Parietal lobe (tissue), 1 donor: Measurements from ENCODE around the gene RASL10B. TPM values are rescaled to one million over a fixed set of nuclear protein-coding genes. Genes with fewer than 3 reads are reported as not detected.

Experiments used
- total RNA-seq: library from RNA; depleted of rRNA; stranded (reverse); fragments of >200 nt; gene quantifications from one replicate; pipeline ENCODE4 v1.2.3, GENCODE V29; 2014

The RASL10B gene, protein sequence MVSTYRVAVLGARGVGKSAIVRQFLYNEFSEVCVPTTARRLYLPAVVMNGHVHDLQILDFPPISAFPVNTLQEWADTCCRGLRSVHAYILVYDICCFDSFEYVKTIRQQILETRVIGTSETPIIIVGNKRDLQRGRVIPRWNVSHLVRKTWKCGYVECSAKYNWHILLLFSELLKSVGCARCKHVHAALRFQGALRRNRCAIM
- 6.6 TPM for total RNA-seq

DNA sequence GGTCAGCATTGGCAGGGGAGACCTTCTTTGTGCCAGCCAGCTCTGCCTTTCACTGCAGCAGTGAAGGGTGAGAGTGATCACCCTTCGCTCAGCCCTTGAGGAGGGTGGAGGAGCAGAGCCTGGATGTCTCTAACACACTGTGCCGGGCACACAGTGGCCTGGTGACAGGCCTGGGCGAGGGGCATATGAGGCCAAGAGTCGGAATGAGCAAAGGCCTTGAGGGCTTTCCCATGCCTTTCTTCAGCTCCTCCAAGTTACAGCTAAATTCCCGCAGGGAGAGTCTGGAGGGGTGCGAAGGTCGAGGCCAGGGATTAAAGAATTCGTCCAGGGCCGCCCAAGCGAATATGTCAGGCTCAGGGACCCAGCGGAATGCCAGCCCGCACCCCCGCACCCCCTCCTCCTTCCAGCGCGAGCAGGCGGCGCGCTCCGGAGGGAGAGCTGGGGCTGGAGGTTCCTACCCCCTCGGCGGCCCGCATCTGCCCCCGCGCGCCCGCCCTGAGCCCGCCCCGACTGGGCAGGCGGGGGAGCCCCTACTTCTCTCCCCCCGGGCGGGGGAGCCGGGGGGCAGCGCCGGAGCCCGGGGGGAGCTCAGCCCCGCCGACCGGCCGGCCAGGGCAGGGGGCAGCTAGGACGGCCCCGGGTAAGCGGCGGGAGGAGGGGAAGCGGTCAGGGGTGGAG, at the start of gene RASL10B:
Gene RASL10B (plus strand): TSS at position 401 of the 678 bp plus-strand sequence. CDS start 3,546 bp downstream, outside the sequence.

DNA sequence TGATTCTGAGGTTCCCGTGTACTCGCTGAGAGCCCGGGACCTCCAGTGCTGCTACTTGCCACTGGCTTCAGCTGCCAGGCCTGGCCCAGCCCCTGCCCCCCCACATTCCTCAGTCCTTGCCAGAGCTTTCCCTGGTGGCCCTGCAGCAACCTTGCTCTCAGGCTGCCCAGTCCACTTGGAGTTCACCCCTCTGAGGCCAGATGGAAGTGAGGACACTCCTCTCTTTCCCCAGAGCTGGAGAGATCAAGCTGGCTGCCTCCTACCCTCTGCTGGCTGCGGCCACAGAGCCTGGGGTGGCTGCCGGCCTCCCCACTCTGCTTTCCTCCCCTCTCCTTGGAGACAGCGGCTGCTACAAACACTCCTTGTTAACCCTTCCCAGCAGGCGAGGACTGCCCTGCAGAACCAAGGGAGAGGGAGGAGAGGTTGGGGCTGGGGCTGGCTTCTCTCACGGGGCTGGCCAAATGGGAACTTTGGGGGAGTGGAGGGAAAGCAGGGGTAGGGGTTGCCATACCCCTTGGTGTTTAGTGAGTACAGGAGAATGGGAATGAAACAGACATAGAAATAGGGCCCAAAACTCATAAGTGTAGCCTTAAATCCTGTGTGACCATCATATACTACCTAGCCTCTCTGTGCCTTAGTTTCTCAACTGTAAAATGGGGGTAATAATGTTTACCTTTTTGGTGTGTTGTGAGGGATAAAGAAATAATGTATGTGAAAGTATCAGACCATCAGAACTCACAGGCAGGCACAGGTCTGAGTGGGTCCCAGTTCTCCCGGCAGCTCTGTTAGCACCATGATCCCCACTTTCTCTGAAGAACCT, 21.7 kb downstream of the RASL10B start, which contains the start of gene GAS2L2:
Gene GAS2L2 (minus strand): TSS at position 295 of the 820 bp plus-strand sequence. CDS start 389 bp downstream, outside the sequence.

DNA sequence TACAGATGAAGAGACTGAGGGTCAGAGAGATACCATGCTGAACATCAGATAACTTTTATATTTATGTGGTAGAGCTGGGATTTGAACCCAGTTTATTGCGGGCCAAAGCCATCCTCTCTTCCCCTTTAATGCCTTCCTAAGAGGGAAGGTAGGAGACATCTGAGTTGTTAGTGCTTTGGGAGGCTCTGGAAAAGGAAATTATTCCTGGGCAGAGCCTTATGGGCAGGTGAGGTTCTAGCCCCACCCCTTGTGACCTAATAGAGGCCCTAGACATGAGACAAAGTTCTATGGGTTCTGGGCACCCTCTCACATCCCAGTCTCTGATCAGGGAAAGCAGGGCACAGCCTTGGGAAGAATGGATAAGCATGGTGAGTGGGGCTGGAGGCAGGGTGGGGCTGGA, 29.1 kb downstream of the RASL10B start, which contains the start of gene C17orf50:
Gene C17orf50 (plus strand): TSS at position 301 of the 400 bp plus-strand sequence. CDS start 55 bp downstream, at position 356.

Other genes with a start within 250 kb of the RASL10B start
- gene SLFN12L, start 194.0 kb upstream of the RASL10B start, total RNA-seq: not detected
- gene SLFN14, start 170.8 kb upstream of the RASL10B start, total RNA-seq: 0.31 TPM
- 4.7 TPM for gene PEX12, start 153.1 kb upstream of the RASL10B start, total RNA-seq
- 190 TPM for gene AP2B1, start 144.3 kb upstream of the RASL10B start, total RNA-seq
- 0.31 TPM for gene GAS2L2, start 21.6 kb downstream of the RASL10B start, total RNA-seq
- gene C17orf50, start 29.2 kb downstream of the RASL10B start, total RNA-seq: not detected
- gene MMP28, start 64.0 kb downstream of the RASL10B start, total RNA-seq: 9.7 TPM
- 143 TPM for gene TAF15, start 77.8 kb downstream of the RASL10B start, total RNA-seq
- gene HEATR9, start 137.3 kb downstream of the RASL10B start, total RNA-seq: not detected
- not detected for gene CCL5, start 148.7 kb downstream of the RASL10B start, total RNA-seq
- gene RDM1, start 199.1 kb downstream of the RASL10B start, total RNA-seq: 0.94 TPM
- gene LYZL6, start 212.1 kb downstream of the RASL10B start, total RNA-seq: not detected
- gene CCL16, start 249.9 kb downstream of the RASL10B start, total RNA-seq: not detected